AG09319 (cell line): ENCODE results near the gene ALKBH1.
"Not testable (repeated sequence)": the region's sequence is repeated elsewhere in the genome, so short reads cannot be mapped to it uniquely, and the experiment has no call there.

Experiments used
- DNase-seq: peaks from one replicate; pipeline ENCODE4 v3.0.0-alpha.2; 2010; ENCODE audit warnings: low read depth; ENCODE audit errors: extremely low read depth
- TF ChIP-seq, protein P1 (sequence below): IDR thresholded peaks from 2 replicates; pipeline ENCODE4 v1.5.1; 2011; ENCODE audit warnings: low read depth, mild to moderate bottlenecking, inconsistent platforms, low read length, moderate library complexity

ALKBH1 gene

DNA sequence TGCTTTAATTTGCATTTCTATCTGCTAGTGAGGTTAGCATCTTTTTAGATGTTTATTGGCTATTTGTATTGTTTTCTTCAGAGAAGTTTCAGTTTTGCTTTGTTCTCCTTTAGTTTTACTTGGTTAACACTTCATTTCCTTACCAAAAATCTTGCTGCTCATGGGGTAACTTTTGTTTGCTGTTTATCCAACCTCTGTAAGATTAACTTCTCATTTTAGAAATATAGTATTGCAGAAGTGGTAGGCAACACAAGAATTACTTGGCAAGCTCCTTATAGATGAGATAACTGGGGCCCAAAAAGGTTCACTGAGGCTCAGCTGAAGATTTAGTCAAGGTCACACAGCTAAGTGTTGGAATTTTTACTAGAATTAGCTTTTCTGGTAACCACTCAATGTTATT, 40.5 kb downstream of the ALKBH1 start:
- no peak for DNase-seq

DNA sequence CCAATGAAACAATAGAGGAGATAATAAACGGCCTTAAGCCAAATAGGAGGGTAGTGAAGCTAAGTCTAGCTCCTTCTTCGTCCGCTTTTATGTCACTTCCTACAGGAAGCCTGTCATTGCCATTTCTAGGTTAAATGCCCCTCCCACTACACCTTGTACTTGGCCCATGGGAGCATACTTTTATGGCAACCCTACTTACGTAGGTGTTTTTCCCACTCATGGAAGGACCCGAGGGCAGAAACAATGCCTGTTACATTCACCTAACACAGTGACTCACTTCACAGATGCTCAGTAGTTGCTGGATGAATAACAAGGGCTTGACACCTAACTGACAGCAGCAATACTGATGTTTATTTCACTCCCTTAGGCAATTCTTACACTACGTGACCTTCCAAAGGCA, 44.5 kb downstream of the ALKBH1 start:
- TF ChIP-seq, protein P1, sequence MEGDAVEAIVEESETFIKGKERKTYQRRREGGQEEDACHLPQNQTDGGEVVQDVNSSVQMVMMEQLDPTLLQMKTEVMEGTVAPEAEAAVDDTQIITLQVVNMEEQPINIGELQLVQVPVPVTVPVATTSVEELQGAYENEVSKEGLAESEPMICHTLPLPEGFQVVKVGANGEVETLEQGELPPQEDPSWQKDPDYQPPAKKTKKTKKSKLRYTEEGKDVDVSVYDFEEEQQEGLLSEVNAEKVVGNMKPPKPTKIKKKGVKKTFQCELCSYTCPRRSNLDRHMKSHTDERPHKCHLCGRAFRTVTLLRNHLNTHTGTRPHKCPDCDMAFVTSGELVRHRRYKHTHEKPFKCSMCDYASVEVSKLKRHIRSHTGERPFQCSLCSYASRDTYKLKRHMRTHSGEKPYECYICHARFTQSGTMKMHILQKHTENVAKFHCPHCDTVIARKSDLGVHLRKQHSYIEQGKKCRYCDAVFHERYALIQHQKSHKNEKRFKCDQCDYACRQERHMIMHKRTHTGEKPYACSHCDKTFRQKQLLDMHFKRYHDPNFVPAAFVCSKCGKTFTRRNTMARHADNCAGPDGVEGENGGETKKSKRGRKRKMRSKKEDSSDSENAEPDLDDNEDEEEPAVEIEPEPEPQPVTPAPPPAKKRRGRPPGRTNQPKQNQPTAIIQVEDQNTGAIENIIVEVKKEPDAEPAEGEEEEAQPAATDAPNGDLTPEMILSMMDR, result no peak
- DNase-seq, result no peak

More for the DNA sequence above, 40.5 kb downstream of the ALKBH1 start:
- TF ChIP-seq, protein P1, result no peak

DNA sequence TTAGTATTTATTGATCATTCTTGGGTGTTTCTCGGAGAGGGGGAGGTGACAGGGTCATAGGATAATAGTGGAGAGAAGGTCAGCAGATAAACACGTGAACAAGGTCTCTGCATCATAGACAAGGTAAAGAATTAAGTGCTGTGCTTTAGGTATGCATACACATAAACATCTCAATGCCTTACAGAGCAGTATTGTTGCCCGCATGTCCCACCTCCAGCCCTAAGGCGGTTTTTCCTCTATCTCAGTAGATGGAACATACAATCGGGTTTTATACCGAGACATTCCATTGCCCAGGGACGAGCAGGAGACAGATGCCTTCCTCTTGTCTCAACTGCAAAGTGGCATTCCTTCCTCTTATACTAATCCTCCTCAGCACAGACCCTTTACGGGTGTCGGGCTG, 46.3 kb downstream of the ALKBH1 start:
- DNase-seq, result not testable (repeated sequence)

DNA sequence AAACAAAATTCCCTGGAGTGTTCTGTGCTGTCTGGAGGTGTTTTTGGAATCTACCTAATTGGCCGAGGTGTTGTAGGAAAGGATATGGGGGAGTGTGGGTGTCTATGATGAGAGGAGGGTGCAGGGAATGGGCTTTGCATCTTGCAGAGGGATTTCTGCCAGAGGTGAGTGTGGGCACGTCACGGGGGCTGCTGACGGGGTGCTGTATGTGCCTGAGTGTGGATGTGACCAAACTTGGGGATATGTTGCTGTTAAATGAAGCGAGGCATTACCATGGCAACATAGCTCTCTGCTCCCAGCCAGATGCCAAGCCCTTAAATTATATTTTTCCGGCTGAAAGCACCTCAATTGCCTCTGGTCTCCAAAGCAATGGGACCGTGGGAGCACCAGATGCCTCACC, 47.1 kb downstream of the ALKBH1 start:
- no peak for DNase-seq
- TF ChIP-seq, protein P1, result no peak

DNA sequence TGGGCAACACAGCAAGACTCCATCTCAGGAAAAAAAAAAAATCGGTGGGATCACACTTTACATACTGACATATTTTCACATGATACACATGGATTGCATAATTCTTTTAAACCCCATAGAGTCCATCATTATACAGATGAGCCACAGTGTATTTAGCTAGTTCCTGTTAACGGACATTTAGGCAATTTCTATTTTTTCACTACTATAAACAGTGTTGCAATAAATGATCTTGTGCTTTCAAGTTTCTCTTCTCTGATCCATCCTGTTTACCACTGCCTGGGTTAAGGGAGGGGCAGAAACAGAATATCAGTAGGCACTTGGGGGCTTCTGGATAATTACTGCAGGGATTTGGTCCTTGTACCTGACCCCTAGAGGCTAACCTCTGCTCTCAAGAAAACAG, 48.0 kb downstream of the ALKBH1 start:
- TF ChIP-seq, protein P1, result no peak
- no peak for DNase-seq

DNA sequence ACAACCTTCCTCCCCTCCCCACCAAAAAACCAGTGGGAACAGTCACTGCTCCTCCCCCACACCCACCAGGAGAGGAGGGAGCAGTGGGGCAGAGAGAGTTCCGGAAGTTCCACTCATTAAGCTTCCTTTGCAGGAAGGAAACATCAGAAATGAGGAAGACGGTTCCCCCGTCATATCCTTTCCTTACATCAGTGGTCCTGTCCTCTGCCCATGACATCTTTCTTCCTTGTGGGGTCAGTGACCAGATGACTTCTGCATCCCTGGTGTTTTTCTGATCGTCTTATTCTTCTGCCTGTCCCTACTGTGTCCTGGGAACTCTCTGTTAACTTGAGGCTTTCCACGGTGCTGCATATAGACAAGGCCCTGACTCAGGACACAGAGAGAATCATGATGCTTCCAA, 50.5 kb downstream of the ALKBH1 start:
- TF ChIP-seq, protein P1, result no peak
- no peak for DNase-seq

DNA sequence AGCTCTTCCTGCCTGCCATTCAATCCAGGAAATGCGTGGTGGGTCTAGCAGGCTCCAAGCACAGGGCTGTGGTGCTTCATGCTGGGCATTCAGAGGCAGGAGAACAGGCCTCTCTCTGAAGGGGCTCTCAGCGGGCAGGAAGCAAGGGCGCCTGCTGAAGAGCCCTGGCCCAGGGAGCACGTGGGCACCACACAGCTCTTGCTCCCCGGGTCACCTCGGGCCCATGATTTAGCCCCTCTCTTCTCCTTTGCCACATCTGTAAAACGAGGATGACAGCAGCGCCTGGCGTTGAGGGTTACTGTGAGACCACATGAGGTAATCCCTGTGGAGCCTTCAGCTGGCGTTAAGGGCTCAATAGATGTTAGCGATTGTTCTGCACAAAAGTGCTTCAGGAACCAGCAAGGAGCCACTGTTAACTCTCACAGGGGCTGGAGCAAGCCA, 53.8 kb downstream of the ALKBH1 start:
- TF ChIP-seq, protein P1, result no peak
- no peak for DNase-seq

DNA sequence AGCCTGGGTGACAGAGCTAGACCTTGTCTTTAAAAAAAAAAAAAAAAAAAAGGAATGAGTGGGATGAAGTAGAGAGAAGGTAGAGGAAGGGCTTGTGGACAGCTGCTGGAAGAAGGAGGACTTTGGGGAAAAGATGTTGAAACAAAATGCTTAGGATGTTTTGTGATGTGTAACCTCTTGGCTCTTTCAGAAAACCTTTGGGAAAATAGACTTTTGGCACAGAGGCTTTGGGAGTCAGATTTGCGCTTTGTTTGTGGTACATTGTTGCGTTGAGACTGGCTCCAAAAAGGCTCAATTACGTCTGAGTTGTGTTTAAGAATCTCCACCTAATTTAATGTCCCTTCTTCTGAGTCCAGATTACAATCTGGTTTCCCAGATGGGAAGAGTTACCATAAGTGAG, 58.5 kb downstream of the ALKBH1 start:
- TF ChIP-seq, protein P1, result no peak
- DNase-seq, result no peak
